ENCODE measurements around the gene FDXACB1. TPM values are rescaled to one million over a fixed set of nuclear protein-coding genes. Genes with fewer than 3 reads are reported as not detected.
"Not testable (repeated sequence)": the region's sequence is repeated elsewhere in the genome, so short reads cannot be mapped to it uniquely, and the experiment has no call there.

The FDXACB1 gene
- total RNA-seq, 1 donor: 3.7 TPM

- no peak for TF ChIP-seq CTCF (IDR thresholded peaks at IDR 0.05; ENCODE audit: insufficient read depth, low read length)
- DNase-seq (ENCODE audit: low read depth): no peak
- H3K4me3 ChIP-seq (ENCODE audit: low read depth, low read length): no peak overlapping the region
These were observed 29.8 kb upstream of the FDXACB1 start for GRCh38 chr11:111908639-111909305.

GRCh38 chr11:111906680-111907079, 27.7 kb upstream of the FDXACB1 start:
- DNase-seq (ENCODE audit: low read depth): no peak
- TF ChIP-seq CTCF (IDR thresholded peaks at IDR 0.05; ENCODE audit: insufficient read depth, low read length): no peak
- no peak overlapping the region for H3K4me3 ChIP-seq (ENCODE audit: low read depth, low read length)

- TF ChIP-seq CTCF (IDR thresholded peaks at IDR 0.05; ENCODE audit: insufficient read depth, low read length): no peak
- no peak overlapping the region for H3K4me3 ChIP-seq (ENCODE audit: low read depth, low read length)
- peak; percentile 57 for DNase-seq (ENCODE audit: low read depth)
These were observed 26.4 kb upstream of the FDXACB1 start for GRCh38 chr11:111905411-111905810.

- DNase-seq (ENCODE audit: low read depth): no peak
These were observed 7.9 kb upstream of the FDXACB1 start for GRCh38 chr11:111886844-111887243.

GRCh38 chr11:111886032-111886431, 7.1 kb upstream of the FDXACB1 start:
- H3K4me3 ChIP-seq (ENCODE audit: low read depth, low read length): no peak overlapping the region
- no peak for DNase-seq (ENCODE audit: low read depth)
- no peak for TF ChIP-seq CTCF (IDR thresholded peaks at IDR 0.05; ENCODE audit: insufficient read depth, low read length)

More at GRCh38 chr11:111886844-111887243, 7.9 kb upstream of the FDXACB1 start:
- H3K4me3 ChIP-seq (ENCODE audit: low read depth, low read length): no peak overlapping the region
- no peak for TF ChIP-seq CTCF (IDR thresholded peaks at IDR 0.05; ENCODE audit: insufficient read depth, low read length)

GRCh38 chr11:111885053-111885452, 6.1 kb upstream of the FDXACB1 start:
- DNase-seq (ENCODE audit: low read depth); H3K4me3 ChIP-seq (ENCODE audit: low read depth, low read length): not testable (repeated sequence)

GRCh38 chr11:111882202-111882601, 3.2 kb upstream of the FDXACB1 start:
- TF ChIP-seq CTCF (IDR thresholded peaks at IDR 0.05; ENCODE audit: insufficient read depth, low read length): no peak
- DNase-seq (ENCODE audit: low read depth): no peak
- H3K4me3 ChIP-seq (ENCODE audit: low read depth, low read length): no peak overlapping the region
